ENCODE data around the gene RBM15. TPM values are rescaled to one million over a fixed set of nuclear protein-coding genes. Genes with fewer than 3 reads are reported as not detected.

RBM15 gene
- total RNA-seq, 1 experiment from 2014 or later: 67.9 TPM

GRCh38 chr1:110350360-110350759, 11.2 kb downstream of the RBM15 start:
- DNase-seq (ENCODE audit: low spot score): no peak

- no peak for DNase-seq (ENCODE audit: low spot score)
Observed at GRCh38 chr1:110355321-110355720, 16.1 kb downstream of the RBM15 start.

- peak; percentile 69 for DNase-seq (ENCODE audit: low spot score)
Observed at GRCh38 chr1:110356379-110356778, 17.2 kb downstream of the RBM15 start.

GRCh38 chr1:110360431-110360830, 21.3 kb downstream of the RBM15 start:
- DNase-seq (ENCODE audit: low spot score): no peak

GRCh38 chr1:110361856-110362255, 22.7 kb downstream of the RBM15 start:
- no peak for DNase-seq (ENCODE audit: low spot score)

- no peak for DNase-seq (ENCODE audit: low spot score)
Observed at GRCh38 chr1:110364221-110364620, 25.0 kb downstream of the RBM15 start.

- DNase-seq (ENCODE audit: low spot score): no peak
Observed at GRCh38 chr1:110370827-110371226, 31.6 kb downstream of the RBM15 start.

- no peak for DNase-seq (ENCODE audit: low spot score)
Observed at GRCh38 chr1:110375490-110375889, 36.3 kb downstream of the RBM15 start.

GRCh38 chr1:110380672-110381283, 41.6 kb downstream of the RBM15 start:
- DNase-seq (ENCODE audit: low spot score): no peak

- peak; percentile 16 for DNase-seq (ENCODE audit: low spot score)
Observed at GRCh38 chr1:110383251-110383990, 44.2 kb downstream of the RBM15 start.

- DNase-seq (ENCODE audit: low spot score): no peak
Observed at GRCh38 chr1:110384581-110385321, 45.6 kb downstream of the RBM15 start.

GRCh38 chr1:110385369-110385768, 46.2 kb downstream of the RBM15 start:
- no peak for DNase-seq (ENCODE audit: low spot score)

GRCh38 chr1:110387048-110387754, 48.0 kb downstream of the RBM15 start:
- no peak for DNase-seq (ENCODE audit: low spot score)

GRCh38 chr1:110390096-110390495, 50.9 kb downstream of the RBM15 start:
- peak; percentile 66 for DNase-seq (ENCODE audit: low spot score)

GRCh38 chr1:110390692-110391245, 51.6 kb downstream of the RBM15 start, which contains the start of gene SLC16A4:
Gene SLC16A4, minus strand, starts transcription at chr1:110391026. Its CDS starts 1,703 bp downstream, at chr1:110389323.
- DNase-seq (ENCODE audit: low spot score): peak; percentile 60

- DNase-seq (ENCODE audit: low spot score): no peak
Observed at GRCh38 chr1:110393286-110393685, 54.1 kb downstream of the RBM15 start.

GRCh38 chr1:110393691-110394492, 54.7 kb downstream of the RBM15 start:
- DNase-seq (ENCODE audit: low spot score): peak; percentile 74

GRCh38 chr1:110394493-110394820, 55.3 kb downstream of the RBM15 start:
- no peak for DNase-seq (ENCODE audit: low spot score)
